Chondrocyte (in vitro differentiated cells): ENCODE results near the gene KAZN. TPM values are rescaled to one million over a fixed set of nuclear protein-coding genes. Genes with fewer than 3 reads are reported as not detected.

Source experiments
- DNase-seq: peaks from one replicate; pipeline ENCODE4 v3.0.0; 2021; ENCODE audit warnings: mixed read lengths, low spot score
- H3K27ac Mint-ChIP-seq: one replicate; pipeline ENCODE4 v1.8.0; 2021; ENCODE audit warnings: mild to moderate bottlenecking, moderate library complexity, mixed read lengths; ENCODE audit not compliant: unreplicated experiment
- H3K27me3 Mint-ChIP-seq: 2 replicates; pipeline ENCODE4 v1.8.0; 2021; ENCODE audit warnings: low read depth, mixed read lengths
- H3K36me3 Mint-ChIP-seq: 2 replicates; pipeline ENCODE4 v1.8.0; 2021; ENCODE audit warnings: low read depth, mixed read lengths
- H3K4me1 Mint-ChIP-seq: 2 replicates; pipeline ENCODE4 v1.8.0; 2021; ENCODE audit warnings: low read depth, mild to moderate bottlenecking, mixed read lengths
- H3K4me3 Mint-ChIP-seq: one replicate; pipeline ENCODE4 v1.8.0; 2021; ENCODE audit warnings: mild to moderate bottlenecking, moderate library complexity, mixed read lengths; ENCODE audit not compliant: unreplicated experiment
- H3K9me3 Mint-ChIP-seq: 2 replicates; pipeline ENCODE4 v1.8.0; 2021; ENCODE audit warnings: low read depth, mixed read lengths
- total RNA-seq: library from RNA; stranded (reverse); gene quantifications from 3 replicates; pipeline ENCODE4 v1.2.1, GENCODE V29; 2021
- TF ChIP-seq, protein P1 (sequence below): fragments of 200-600 bp; sonication (generic); IDR thresholded peaks from 2 replicates; pipeline ENCODE4 v1.5.0; 2021; ENCODE audit warnings: antibody characterized with exemption, mild to moderate bottlenecking, moderate library complexity

The KAZN gene
- total RNA-seq, 1 donor from 2014 or later = 29.6 TPM

DNA sequence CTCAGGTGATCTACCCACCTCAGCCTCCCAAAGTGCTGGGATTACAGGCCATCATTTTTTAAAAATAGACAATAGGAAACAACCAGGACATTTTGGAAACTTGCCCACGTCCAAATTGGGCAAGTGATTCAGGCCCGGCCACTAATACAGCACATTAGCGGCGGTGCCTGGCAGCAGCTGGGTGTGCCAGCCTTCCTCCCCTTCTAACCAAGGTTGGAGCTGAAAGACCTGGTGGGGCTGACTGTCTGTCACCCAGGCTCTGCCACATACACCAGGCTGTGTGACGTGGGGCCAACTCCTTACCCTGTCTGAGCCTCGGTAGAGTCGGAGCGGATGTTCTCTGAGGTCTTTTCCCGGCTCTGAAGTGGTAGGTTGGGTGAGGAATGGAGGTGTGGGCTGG lies 525.4 kb downstream of the KAZN start:
- TF ChIP-seq, protein P1, sequence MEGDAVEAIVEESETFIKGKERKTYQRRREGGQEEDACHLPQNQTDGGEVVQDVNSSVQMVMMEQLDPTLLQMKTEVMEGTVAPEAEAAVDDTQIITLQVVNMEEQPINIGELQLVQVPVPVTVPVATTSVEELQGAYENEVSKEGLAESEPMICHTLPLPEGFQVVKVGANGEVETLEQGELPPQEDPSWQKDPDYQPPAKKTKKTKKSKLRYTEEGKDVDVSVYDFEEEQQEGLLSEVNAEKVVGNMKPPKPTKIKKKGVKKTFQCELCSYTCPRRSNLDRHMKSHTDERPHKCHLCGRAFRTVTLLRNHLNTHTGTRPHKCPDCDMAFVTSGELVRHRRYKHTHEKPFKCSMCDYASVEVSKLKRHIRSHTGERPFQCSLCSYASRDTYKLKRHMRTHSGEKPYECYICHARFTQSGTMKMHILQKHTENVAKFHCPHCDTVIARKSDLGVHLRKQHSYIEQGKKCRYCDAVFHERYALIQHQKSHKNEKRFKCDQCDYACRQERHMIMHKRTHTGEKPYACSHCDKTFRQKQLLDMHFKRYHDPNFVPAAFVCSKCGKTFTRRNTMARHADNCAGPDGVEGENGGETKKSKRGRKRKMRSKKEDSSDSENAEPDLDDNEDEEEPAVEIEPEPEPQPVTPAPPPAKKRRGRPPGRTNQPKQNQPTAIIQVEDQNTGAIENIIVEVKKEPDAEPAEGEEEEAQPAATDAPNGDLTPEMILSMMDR = no peak
- Mint-ChIP-seq H3K36me3 (no peaks in the 10 kb centered on the region), H3K4me1 (no peaks in the 10 kb centered on the region), H3K27ac (no peak overlapping the region), H3K9me3 (no peaks in the 10 kb centered on the region), H3K27me3 (peaks cover 30% of the 10 kb centered on the region), H3K4me3 (no peak overlapping the region)
- DNase-seq = no peak

DNA sequence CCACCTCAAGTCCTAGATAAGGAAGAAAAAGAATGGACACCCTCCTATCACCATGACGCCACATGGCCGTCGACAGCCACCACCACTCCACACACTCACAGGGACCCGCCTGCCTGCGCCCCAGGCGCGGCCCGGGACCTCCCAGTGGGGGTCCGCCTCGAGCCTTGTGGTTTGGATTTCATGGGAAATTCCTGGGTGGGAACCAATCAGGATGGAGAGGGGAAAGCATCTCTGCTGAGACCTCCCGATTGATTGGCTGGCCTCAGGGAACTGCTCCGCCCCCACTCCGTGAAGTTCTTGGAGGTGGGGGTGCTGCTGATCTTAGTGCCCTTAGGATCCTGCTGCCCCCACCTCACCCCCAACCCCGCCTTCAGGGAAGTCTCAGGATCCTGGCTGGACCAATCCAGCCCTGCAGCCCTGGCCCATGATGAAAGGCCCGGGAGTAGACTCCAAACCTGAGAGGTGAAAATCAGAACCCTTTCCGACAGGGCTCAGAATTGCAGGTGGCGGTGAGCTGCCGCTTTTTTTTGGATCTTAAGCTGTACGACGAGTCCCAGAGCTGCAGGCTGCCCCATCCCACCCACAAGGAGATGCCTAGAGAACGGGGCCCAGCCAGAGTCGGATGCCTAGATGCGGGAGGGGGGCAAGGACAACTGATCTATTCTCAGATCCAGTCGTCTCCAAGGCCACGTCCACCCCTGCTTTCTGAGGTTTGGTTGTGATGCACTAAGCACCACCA lies 526.0 kb downstream of the KAZN start:
- no peaks in the 10 kb centered on the region for H3K36me3 Mint-ChIP-seq
- TF ChIP-seq, protein P1 = no peak
- DNase-seq = no peak
- no peak overlapping the region for H3K4me3 Mint-ChIP-seq
- no peaks in the 10 kb centered on the region for H3K4me1 Mint-ChIP-seq
- no peak overlapping the region for H3K27ac Mint-ChIP-seq
- peaks cover 29% of the 10 kb centered on the region for H3K27me3 Mint-ChIP-seq
- peaks cover 3% of the 10 kb centered on the region for H3K9me3 Mint-ChIP-seq

DNA sequence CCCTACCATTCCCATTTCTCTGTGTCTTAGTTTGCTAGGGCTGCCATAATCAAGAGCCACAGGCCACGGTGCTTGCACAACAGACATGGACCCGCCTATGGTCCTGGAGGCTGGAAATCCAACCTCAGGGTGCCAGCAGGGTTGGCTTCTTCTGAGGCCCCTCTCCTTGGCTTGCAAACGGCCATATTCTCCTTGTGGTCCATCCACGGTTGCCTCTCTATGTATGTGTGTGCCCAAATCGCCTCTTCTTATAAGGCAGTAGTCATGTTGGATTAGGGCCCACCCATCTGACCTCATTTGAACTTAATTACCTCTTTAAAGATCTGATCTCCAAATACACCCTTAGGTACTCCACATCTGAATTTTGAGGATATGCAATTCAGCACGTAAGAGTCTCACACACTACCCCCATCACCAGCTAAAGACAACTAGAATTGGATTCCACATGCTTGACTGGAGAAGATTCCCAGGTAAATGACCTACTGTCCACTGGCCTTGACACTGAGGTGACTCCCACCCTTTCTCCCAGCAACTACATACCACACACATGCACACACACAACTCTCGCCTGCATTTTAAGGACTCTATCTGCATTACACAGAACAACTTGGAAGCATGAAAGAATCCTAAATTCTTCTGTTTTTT lies 526.7 kb downstream of the KAZN start:
- H3K4me3 Mint-ChIP-seq = no peak overlapping the region
- no peaks in the 10 kb centered on the region for H3K4me1 Mint-ChIP-seq
- H3K27me3 Mint-ChIP-seq = peaks cover 25% of the 10 kb centered on the region
- TF ChIP-seq, protein P1 = no peak
- peaks cover 10% of the 10 kb centered on the region for H3K9me3 Mint-ChIP-seq
- no peak for DNase-seq
- no peak overlapping the region for H3K27ac Mint-ChIP-seq
- peaks cover 4% of the 10 kb centered on the region for H3K36me3 Mint-ChIP-seq

DNA sequence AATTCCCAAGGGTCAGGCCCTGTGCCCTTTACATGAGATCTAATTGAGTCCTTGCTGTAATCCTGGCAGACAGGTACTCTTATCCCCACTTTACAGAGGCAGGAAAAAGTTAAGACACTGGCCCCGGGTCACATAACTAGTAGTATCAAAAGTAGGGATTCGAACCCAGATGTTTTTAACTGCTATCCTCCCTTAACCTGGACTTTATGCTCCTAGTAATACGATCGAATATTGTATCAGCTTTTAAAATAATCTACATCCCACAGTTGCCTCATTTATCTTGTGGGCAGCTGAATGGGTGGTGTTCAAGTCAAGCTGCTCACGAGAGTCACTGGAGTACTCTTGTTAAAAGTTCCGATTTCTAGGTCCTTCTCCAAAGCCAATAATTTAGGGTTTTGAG lies 529.6 kb downstream of the KAZN start:
- Mint-ChIP-seq H3K9me3 (peaks cover 10% of the 10 kb centered on the region), H3K27me3 (peaks cover 13% of the 10 kb centered on the region), H3K4me1 (no peaks in the 10 kb centered on the region), H3K36me3 (peaks cover 6% of the 10 kb centered on the region), H3K4me3 (no peak overlapping the region), H3K27ac (no peak overlapping the region)
- no peak for DNase-seq
- TF ChIP-seq, protein P1 = no peak

DNA sequence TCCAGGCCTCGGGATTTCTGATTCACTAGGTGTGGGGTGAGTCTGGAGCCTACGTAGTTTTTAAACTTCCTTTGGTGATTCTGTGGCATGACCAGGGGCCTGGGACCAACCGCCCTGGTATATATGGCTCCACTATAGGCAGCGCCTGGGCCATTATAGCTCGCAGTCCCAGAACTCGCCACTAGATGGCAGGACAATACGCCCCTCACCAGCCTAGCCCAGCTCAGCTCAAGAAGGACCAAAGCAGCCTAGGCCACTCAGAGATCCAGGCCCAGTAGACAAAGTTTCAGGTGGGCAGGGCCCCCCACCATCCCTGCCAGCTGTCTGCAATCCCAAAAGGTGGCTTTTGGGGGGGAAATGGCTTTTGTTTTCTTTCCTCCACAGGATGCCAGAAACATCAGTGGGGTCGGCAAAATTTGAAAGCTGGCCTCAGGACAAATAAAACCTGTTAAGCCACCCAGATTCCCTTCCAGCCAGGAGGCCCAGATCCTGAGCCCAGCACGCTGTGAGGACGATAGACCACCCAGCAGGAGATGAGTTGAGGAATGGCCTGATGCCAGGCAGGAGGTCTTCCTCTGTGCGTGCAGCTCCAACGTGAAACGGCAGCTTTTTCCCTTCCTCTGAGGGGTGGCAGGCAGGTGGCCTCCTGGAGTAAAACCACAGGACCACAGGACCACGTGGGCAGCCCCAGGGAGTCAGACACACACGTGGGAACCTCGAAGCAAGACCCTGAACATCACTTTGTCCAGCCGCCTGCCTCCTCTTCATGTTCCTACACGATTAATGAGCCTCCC lies 530.2 kb downstream of the KAZN start:
- Mint-ChIP-seq H3K36me3 (peaks cover 6% of the 10 kb centered on the region), H3K27ac (no peak overlapping the region), H3K9me3 (peaks cover 10% of the 10 kb centered on the region), H3K4me3 (no peak overlapping the region), H3K27me3 (peaks cover 15% of the 10 kb centered on the region), H3K4me1 (no peaks in the 10 kb centered on the region)
- no peak for DNase-seq
- TF ChIP-seq, protein P1 = peak; percentile 89
